ENCODE measurements around the gene DNAJA4. TPM values are rescaled to one million over a fixed set of nuclear protein-coding genes. Genes with fewer than 3 reads are reported as not detected.

DNAJA4 gene
- total RNA-seq, 1 donor from 2014 or later = 34.4 TPM

DNA sequence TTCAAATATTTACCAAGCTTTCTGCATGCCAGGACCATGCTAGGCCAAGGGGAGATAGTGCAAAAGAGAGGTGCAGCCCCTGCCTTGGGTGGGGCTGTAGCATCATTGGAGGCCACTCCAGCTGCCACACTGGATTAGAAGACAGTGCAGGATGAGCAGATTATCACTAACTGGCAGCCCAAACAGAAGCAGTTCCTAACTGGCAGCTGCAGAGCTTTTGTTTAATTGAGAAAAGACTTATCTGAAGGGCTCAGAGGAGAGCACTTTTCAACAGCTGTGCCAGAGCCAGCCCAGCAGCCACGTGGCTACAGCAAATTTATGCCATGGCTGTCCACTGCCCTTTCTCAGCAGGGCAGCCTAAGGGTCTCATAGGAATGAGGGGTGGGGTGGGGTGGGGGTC, 16.5 kb upstream of the DNAJA4 start:
- intact Hi-C loops (cut with DNase I) = no loop called here
- Histone ChIP-seq H3K4me1 (no peaks in the 10 kb centered on the region), H3K4me3 (no peak overlapping the region), H3K36me3 (no peaks in the 10 kb centered on the region), H3K9me3 (no peaks in the 10 kb centered on the region), H3K27ac (no peak overlapping the region), H3K27me3 (ENCODE audit: low read depth) (no peaks in the 10 kb centered on the region)
- TF ChIP-seq, protein P1, sequence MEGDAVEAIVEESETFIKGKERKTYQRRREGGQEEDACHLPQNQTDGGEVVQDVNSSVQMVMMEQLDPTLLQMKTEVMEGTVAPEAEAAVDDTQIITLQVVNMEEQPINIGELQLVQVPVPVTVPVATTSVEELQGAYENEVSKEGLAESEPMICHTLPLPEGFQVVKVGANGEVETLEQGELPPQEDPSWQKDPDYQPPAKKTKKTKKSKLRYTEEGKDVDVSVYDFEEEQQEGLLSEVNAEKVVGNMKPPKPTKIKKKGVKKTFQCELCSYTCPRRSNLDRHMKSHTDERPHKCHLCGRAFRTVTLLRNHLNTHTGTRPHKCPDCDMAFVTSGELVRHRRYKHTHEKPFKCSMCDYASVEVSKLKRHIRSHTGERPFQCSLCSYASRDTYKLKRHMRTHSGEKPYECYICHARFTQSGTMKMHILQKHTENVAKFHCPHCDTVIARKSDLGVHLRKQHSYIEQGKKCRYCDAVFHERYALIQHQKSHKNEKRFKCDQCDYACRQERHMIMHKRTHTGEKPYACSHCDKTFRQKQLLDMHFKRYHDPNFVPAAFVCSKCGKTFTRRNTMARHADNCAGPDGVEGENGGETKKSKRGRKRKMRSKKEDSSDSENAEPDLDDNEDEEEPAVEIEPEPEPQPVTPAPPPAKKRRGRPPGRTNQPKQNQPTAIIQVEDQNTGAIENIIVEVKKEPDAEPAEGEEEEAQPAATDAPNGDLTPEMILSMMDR (IDR thresholded peaks at IDR 0.05) = no peak
- DNase-seq (no peak), ATAC-seq (no peak)

DNA sequence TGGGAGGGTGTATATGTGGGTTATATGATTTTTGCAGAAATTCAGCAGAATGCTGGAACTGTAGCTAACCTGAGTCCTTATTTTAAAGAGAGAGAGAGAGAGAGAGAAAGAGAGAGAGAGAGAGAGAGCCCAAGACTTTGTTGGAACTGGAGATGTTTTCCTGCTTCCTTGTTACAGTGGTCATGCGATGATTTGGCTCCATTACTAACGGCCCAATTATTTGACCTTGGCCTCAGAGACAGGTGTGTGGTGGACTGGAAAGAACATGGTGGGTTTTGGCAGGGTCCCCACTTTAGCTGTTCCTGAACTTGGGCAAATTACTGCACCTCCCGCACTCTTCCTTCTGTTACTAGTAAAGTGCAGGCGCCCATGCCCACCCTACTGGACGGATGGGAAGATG, 15.2 kb upstream of the DNAJA4 start:
- Histone ChIP-seq H3K4me3 (no peak overlapping the region), H3K27ac (no peak overlapping the region), H3K36me3 (no peaks in the 10 kb centered on the region), H3K4me1 (no peaks in the 10 kb centered on the region), H3K27me3 (ENCODE audit: low read depth) (no peaks in the 10 kb centered on the region), H3K9me3 (no peaks in the 10 kb centered on the region)
- TF ChIP-seq, protein P1 (IDR thresholded peaks at IDR 0.05) = no peak
- DNase-seq (no peak), ATAC-seq (no peak)
- intact Hi-C loops (cut with DNase I) = no loop called here

DNA sequence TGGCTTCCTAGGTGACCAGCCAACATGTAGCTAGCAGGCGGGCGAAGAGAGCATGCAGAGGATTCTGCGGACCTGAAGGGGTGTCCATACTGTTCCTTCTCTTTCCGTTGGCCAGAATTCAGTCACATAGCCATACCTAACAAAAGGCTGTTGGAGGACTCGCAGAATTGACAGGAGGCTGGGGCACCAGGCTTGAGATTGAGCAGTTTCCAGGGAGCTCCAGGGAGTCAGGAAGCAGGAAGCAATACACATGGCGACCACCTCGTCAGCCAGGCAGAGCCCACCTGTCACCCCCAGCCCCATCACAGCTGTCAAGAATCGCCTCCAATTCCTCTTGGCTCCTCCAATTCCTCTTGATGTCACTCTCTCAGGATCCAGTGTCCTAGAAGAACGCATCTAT, 13.2 kb upstream of the DNAJA4 start:
- no peaks in the 10 kb centered on the region for H3K9me3 ChIP-seq
- intact Hi-C loops (cut with DNase I) = no loop called here
- TF ChIP-seq, protein P1 (IDR thresholded peaks at IDR 0.05) = no peak
- ATAC-seq (no peak), DNase-seq (no peak)
- H3K4me1 ChIP-seq = no peaks in the 10 kb centered on the region
- H3K4me3 ChIP-seq = no peak overlapping the region
- H3K27me3 ChIP-seq (ENCODE audit: low read depth) = no peaks in the 10 kb centered on the region
- no peak overlapping the region for H3K27ac ChIP-seq
- no peaks in the 10 kb centered on the region for H3K36me3 ChIP-seq

DNA sequence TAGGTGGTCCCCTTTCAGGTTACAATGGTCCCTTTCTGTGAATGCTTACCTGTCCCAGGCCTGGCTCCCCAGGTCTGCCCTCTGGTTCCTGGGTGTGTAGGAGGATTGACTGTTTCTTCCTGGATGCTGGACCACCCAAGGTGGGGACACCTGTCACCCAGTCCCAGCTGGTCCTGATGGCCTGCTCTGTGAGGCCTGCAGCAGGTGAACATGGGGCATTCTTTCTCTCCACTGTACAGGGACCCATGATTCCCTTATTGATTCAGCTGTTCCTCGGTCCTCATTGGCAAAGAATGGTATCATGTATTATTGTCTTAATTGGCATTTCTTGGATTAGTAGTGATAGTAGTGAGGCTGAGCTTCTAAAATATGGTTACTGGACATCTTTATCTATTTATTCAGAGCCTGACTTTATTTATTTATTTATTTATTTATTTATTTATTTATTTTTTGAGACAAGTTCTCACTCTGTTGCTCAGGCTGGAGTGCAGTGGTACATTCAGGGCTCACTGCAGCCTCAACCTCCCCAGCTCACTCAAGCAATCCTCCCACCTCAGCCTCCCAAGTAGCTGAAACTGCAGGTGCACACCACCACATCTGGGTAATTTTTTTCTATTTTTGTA, 8.8 kb upstream of the DNAJA4 start:
- no peaks in the 10 kb centered on the region for H3K36me3 ChIP-seq
- H3K4me3 ChIP-seq = no peak overlapping the region
- DNase-seq = no peak
- no peaks in the 10 kb centered on the region for H3K27me3 ChIP-seq (ENCODE audit: low read depth)
- no peak for ATAC-seq
- no peaks in the 10 kb centered on the region for H3K4me1 ChIP-seq
- TF ChIP-seq, protein P1 (IDR thresholded peaks at IDR 0.05) = no peak
- no peak overlapping the region for H3K27ac ChIP-seq
- intact Hi-C loops (cut with DNase I) = no loop called here
- H3K9me3 ChIP-seq = no peaks in the 10 kb centered on the region

DNA sequence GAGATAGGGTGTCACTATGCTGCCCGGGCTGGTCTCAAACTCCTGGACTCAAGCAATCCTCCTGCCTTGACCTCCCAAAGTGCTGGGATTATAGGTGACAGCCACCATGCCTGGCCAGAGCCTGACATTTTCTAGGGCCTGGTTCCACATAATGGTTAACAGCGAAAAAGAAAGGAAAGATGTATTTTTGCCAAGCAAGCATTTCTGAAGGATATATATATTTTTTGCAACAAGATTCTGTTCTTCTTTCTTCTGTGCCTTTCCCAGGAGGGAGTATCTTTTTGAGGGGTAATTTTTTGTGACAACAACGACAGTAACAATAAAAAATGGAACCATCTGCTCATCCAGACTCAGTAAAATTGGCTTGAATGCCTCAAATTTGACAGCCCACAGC, 8.3 kb upstream of the DNAJA4 start:
- Histone ChIP-seq H3K4me3 (no peak overlapping the region), H3K4me1 (no peaks in the 10 kb centered on the region), H3K9me3 (no peaks in the 10 kb centered on the region), H3K27me3 (ENCODE audit: low read depth) (no peaks in the 10 kb centered on the region), H3K36me3 (no peaks in the 10 kb centered on the region), H3K27ac (no peak overlapping the region)
- ATAC-seq = no peak
- intact Hi-C loops (cut with DNase I) = no loop called here
- TF ChIP-seq, protein P1 (IDR thresholded peaks at IDR 0.05) = no peak
- DNase-seq = no peak

All from lower lobe of right lung (tissue), 2 donors.